ENCODE data around the gene CTXN3. TPM values are rescaled to one million over a fixed set of nuclear protein-coding genes. Genes with fewer than 3 reads are reported as not detected.

The CTXN3 gene
- total RNA-seq, 2 donors from 2014 or later: not detected

- no peaks in the 10 kb centered on the region for H3K9me3 ChIP-seq
- no peak for DNase-seq (ENCODE audit: low spot score)
- no peaks in the 10 kb centered on the region for H3K27me3 ChIP-seq
- H3K4me1 ChIP-seq: no peaks in the 10 kb centered on the region
- no peak overlapping the region for H3K27ac ChIP-seq
- H3K4me3 ChIP-seq: no peak overlapping the region
- H3K36me3 ChIP-seq: no peaks in the 10 kb centered on the region
- no peak for TF ChIP-seq CTCF (IDR thresholded peaks at IDR 0.05)
Measured at GRCh38 chr5:127615916-127616315, 33.0 kb upstream of the CTXN3 start.

DNA sequence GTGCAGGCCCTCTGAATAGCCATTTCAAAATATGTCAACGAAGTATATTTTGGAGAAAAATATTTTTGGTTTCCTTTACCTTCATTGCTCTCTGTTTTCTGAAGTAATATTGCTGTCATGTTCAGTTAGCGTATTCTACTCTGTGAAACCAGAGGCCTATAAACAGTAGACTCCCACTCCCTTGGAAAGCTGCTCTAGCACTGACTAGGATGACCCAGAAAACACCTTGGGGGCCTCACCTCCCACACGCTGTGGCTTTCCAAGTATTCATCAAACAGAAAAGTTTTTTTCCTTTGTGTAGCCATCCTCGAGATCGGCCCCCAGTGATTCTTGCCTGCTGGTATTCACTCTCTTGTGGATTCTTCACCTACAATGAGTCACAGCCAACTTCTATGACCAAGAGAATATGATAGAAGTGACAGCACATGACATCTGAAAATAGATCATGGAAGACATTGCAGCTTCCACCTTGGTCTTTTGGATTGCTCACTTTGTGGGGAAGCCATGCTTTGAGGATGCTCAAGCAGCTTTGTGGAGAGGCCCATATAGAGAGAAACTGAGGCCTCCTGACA lies 28.9 kb upstream of the CTXN3 start:
- H3K4me3 ChIP-seq: no peak overlapping the region
- no peak for DNase-seq (ENCODE audit: low spot score)
- no peak overlapping the region for H3K27ac ChIP-seq
- no peak for TF ChIP-seq CTCF (IDR thresholded peaks at IDR 0.05)
- no peaks in the 10 kb centered on the region for H3K36me3 ChIP-seq
- no peaks in the 10 kb centered on the region for H3K27me3 ChIP-seq
- no peaks in the 10 kb centered on the region for H3K9me3 ChIP-seq
- H3K4me1 ChIP-seq: no peaks in the 10 kb centered on the region

- H3K4me1 ChIP-seq: no peaks in the 10 kb centered on the region
- no peaks in the 10 kb centered on the region for H3K27me3 ChIP-seq
- no peak overlapping the region for H3K4me3 ChIP-seq
- no peak for TF ChIP-seq CTCF (IDR thresholded peaks at IDR 0.05)
- no peak overlapping the region for H3K27ac ChIP-seq
- no peaks in the 10 kb centered on the region for H3K9me3 ChIP-seq
- no peak for DNase-seq (ENCODE audit: low spot score)
- H3K36me3 ChIP-seq: no peaks in the 10 kb centered on the region
Measured at GRCh38 chr5:127621601-127622325, 27.1 kb upstream of the CTXN3 start.

DNA sequence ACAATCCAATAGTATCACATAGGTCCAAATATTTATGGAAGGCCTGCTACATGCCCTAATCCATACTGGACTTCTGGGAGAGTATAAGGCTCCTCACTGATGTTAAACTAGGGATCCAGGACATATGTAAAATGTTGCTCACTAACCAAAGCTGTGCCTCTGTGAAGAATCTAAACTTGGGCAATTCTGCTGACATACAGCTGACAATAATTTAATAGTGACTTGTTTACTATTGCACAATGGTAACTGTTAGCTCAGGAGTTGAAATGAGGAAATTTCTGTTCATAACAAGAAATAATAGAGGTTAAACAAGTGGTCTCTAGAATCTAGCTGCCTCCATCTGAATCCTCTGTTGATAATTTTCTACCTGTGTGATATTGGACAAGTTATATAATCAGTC lies 14.9 kb upstream of the CTXN3 start:
- Histone ChIP-seq H3K27ac (no peak overlapping the region), H3K4me1 (no peaks in the 10 kb centered on the region), H3K9me3 (no peaks in the 10 kb centered on the region), H3K36me3 (no peaks in the 10 kb centered on the region), H3K4me3 (no peak overlapping the region), H3K27me3 (no peaks in the 10 kb centered on the region)
- DNase-seq (ENCODE audit: low spot score): no peak
- no peak for TF ChIP-seq CTCF (IDR thresholded peaks at IDR 0.05)

GRCh38 chr5:127639828-127640227 lies 9.1 kb upstream of the CTXN3 start:
- no peaks in the 10 kb centered on the region for H3K9me3 ChIP-seq
- H3K36me3 ChIP-seq: no peaks in the 10 kb centered on the region
- TF ChIP-seq CTCF (IDR thresholded peaks at IDR 0.05): no peak
- H3K27me3 ChIP-seq: no peaks in the 10 kb centered on the region
- no peak overlapping the region for H3K27ac ChIP-seq
- H3K4me3 ChIP-seq: no peak overlapping the region
- H3K4me1 ChIP-seq: peaks cover 0 to 6% of the 10 kb centered on the region in 2 donors
- no peak for DNase-seq (ENCODE audit: low spot score)
